ENCODE results near the gene IGSF9.

The IGSF9 gene

GRCh38 chr1:159945483-159946241 is at the start of gene IGSF9:
Gene IGSF9 (minus strand): TSS chr1:159945613. CDS start chr1:159943454, 2,159 bp downstream.
- Mint-ChIP-seq H3K9me3 (no peaks in the 10 kb centered on the region), H3K36me3 (ENCODE audit: low read depth) (no peaks in the 10 kb centered on the region), H3K4me1 (peaks cover 30% of the 10 kb centered on the region), H3K4me3 (peak within 1 kb of the TSS; percentile 89 to 92 (median 90)), H3K27ac (peak within 1 kb of the TSS; percentile 47 to 57 (median 54)), H3K27me3 (ENCODE audit: low read depth) (peaks cover 6% of the 10 kb centered on the region)
- peak; percentile 46 to 72 (median 53) for TF ChIP-seq CTCF (IDR thresholded peaks at IDR 0.05; ENCODE audit: unreplicated experiment in 3 of 3)

GRCh38 chr1:159994896-159995295 is 49.5 kb upstream of the IGSF9 start:
- Mint-ChIP-seq H3K9me3 (no peaks in the 10 kb centered on the region), H3K36me3 (ENCODE audit: low read depth) (no peaks in the 10 kb centered on the region), H3K4me3 (no peak overlapping the region), H3K27ac (no peak overlapping the region), H3K27me3 (ENCODE audit: low read depth) (peaks cover 30% of the 10 kb centered on the region), H3K4me1 (no peaks in the 10 kb centered on the region)
- TF ChIP-seq CTCF (IDR thresholded peaks at IDR 0.05; ENCODE audit: unreplicated experiment in 3 of 3), result no peak

- TF ChIP-seq CTCF (IDR thresholded peaks at IDR 0.05; ENCODE audit: unreplicated experiment in 3 of 3), result no peak
- Mint-ChIP-seq H3K27me3 (ENCODE audit: low read depth) (peaks cover 30% of the 10 kb centered on the region), H3K27ac (no peak overlapping the region), H3K4me3 (no peak overlapping the region), H3K9me3 (no peaks in the 10 kb centered on the region), H3K4me1 (no peaks in the 10 kb centered on the region), H3K36me3 (ENCODE audit: low read depth) (no peaks in the 10 kb centered on the region)
These were observed 48.5 kb upstream of the IGSF9 start for GRCh38 chr1:159993911-159994310.

GRCh38 chr1:159992161-159992560 is 46.7 kb upstream of the IGSF9 start:
- no peaks in the 10 kb centered on the region for H3K4me1 Mint-ChIP-seq
- H3K9me3 Mint-ChIP-seq, result no peaks in the 10 kb centered on the region
- H3K36me3 Mint-ChIP-seq (ENCODE audit: low read depth), result no peaks in the 10 kb centered on the region
- peaks cover 34% of the 10 kb centered on the region for H3K27me3 Mint-ChIP-seq (ENCODE audit: low read depth)
- TF ChIP-seq CTCF (IDR thresholded peaks at IDR 0.05; ENCODE audit: unreplicated experiment in 3 of 3), result no peak
- no peak overlapping the region for H3K27ac Mint-ChIP-seq
- H3K4me3 Mint-ChIP-seq, result no peak overlapping the region

- H3K36me3 Mint-ChIP-seq (ENCODE audit: low read depth), result no peaks in the 10 kb centered on the region
- no peak for TF ChIP-seq CTCF (IDR thresholded peaks at IDR 0.05; ENCODE audit: unreplicated experiment in 3 of 3)
- H3K27ac Mint-ChIP-seq, result no peak overlapping the region
- H3K27me3 Mint-ChIP-seq (ENCODE audit: low read depth), result peaks cover 34% of the 10 kb centered on the region
- H3K9me3 Mint-ChIP-seq, result no peaks in the 10 kb centered on the region
- H3K4me3 Mint-ChIP-seq, result no peak overlapping the region
- no peaks in the 10 kb centered on the region for H3K4me1 Mint-ChIP-seq
These were observed 46.1 kb upstream of the IGSF9 start for GRCh38 chr1:159991513-159991912.

- H3K27ac Mint-ChIP-seq, result no peak overlapping the region
- peaks cover 26% of the 10 kb centered on the region for H3K27me3 Mint-ChIP-seq (ENCODE audit: low read depth)
- H3K4me1 Mint-ChIP-seq, result no peaks in the 10 kb centered on the region
- no peaks in the 10 kb centered on the region for H3K9me3 Mint-ChIP-seq
- no peak for TF ChIP-seq CTCF (IDR thresholded peaks at IDR 0.05; ENCODE audit: unreplicated experiment in 3 of 3)
- no peaks in the 10 kb centered on the region for H3K36me3 Mint-ChIP-seq (ENCODE audit: low read depth)
- no peak overlapping the region for H3K4me3 Mint-ChIP-seq
These were observed 44.6 kb upstream of the IGSF9 start for GRCh38 chr1:159990005-159990404.

Data from nephron (organoid).